ENCODE results near the gene OR10J5. TPM values are rescaled to one million over a fixed set of nuclear protein-coding genes. Genes with fewer than 3 reads are reported as not detected.

Gene OR10J5
- total RNA-seq, 1 experiment from 2014 or later = not detected

DNA sequence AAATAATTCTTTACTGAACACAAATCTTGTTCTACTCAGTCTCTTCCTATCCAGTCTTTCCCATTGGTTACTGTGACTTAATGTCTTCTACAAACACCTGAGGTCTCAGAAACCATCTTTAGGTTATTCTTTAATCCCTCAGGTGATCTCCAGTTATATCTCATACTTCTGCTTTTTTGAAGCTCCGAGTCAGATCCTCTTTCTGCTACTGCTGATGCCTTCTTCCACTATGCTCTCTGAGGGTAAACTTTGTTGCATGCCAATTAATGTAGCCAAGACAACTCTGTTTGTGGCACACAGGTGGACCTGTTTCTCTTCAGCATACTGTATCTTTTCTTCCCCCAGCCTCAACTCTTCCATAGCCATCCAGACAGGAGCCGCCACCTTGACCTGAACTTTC lies 48.7 kb upstream of the OR10J5 start:
- Histone ChIP-seq H3K27ac (ENCODE audit: low read depth, low read length) (no peak overlapping the region), H3K9ac (ENCODE audit: low read length) (no peak overlapping the region), H3K4me2 (ENCODE audit: low read length) (no peak overlapping the region), H3K79me2 (ENCODE audit: insufficient read depth, low read length) (no peaks in the 10 kb centered on the region), H3K9me2 (ENCODE audit: insufficient read depth) (no peaks in the 10 kb centered on the region), H3K9me3 (ENCODE audit: control insufficient read depth in 1 of 2, insufficient read depth in 1 of 2, low read depth in 1 of 2, low read length in 2 of 2) (no peaks in the 10 kb centered on the region), H2AFZ (ENCODE audit: low read depth, low read length, poor library complexity, severe bottlenecking) (no peak overlapping the region), H3K36me3 (ENCODE audit: control insufficient read depth in 1 of 2, insufficient read depth in 2 of 2, low read length in 2 of 2) (no peaks in the 10 kb centered on the region), H3K4me1 (ENCODE audit: control insufficient read depth in 1 of 2, insufficient read depth in 2 of 2, low read length in 2 of 2) (no peaks in the 10 kb centered on the region), H4K20me1 (ENCODE audit: insufficient read depth) (no peaks in the 10 kb centered on the region), H3K4me3 (replicated peaks in 1 of 2; ENCODE audit: low read depth in 1 of 2, low read length in 2 of 2) (no peak overlapping the region), H3K27me3 (ENCODE audit: insufficient read depth, low read length) (peaks cover 12% of the 10 kb centered on the region)
- ATAC-seq (no peak), DNase-seq (ENCODE audit: low read depth, low spot score) (no peak)
- TF ChIP-seq ZFX (IDR thresholded peaks at IDR 0.05) = no peak
- no peak for TF ChIP-seq EZH2 (IDR thresholded peaks at IDR 0.05)
- no TSS peak for BruUV-seq (replicated peaks)
- intact Hi-C loops (cut with micrococcal nuclease) = no loop called here
- ChIA-PET POLR2A (no interaction called here), RAD21 (ENCODE audit: low non-redundant PET in 1 of 2, low total read pairs in 2 of 2, uncharacterized antibody in 2 of 2, unreplicated experiment in 2 of 2) (no interaction called here), CTCF (no interaction called here)

DNA sequence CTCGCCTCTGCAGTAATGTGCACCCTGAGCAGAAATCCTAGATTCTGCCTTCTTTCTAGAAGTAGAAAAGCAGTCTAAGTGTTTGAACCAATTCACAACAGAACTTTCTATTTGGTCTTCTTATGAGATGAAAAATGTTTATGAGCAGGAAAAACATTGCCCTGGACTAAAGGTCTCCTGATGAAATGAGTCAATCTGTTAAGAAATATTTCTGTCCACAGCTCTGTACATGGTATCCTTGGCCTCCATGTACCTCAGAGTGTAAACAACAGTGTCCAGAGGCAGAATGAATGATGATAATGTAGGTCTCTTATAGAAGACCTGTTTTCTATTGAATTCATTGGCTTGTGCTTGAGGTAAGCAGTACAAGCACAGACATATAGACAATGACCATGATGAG lies 45.6 kb upstream of the OR10J5 start:
- no peak overlapping the region for H3K27ac ChIP-seq (ENCODE audit: low read depth, low read length)
- DNase-seq (ENCODE audit: low read depth, low spot score) (no peak), ATAC-seq (no peak)
- no peak overlapping the region for H3K9ac ChIP-seq (ENCODE audit: low read length)
- TF ChIP-seq, protein P1, sequence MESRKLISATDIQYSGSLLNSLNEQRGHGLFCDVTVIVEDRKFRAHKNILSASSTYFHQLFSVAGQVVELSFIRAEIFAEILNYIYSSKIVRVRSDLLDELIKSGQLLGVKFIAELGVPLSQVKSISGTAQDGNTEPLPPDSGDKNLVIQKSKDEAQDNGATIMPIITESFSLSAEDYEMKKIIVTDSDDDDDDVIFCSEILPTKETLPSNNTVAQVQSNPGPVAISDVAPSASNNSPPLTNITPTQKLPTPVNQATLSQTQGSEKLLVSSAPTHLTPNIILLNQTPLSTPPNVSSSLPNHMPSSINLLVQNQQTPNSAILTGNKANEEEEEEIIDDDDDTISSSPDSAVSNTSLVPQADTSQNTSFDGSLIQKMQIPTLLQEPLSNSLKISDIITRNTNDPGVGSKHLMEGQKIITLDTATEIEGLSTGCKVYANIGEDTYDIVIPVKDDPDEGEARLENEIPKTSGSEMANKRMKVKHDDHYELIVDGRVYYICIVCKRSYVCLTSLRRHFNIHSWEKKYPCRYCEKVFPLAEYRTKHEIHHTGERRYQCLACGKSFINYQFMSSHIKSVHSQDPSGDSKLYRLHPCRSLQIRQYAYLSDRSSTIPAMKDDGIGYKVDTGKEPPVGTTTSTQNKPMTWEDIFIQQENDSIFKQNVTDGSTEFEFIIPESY (IDR thresholded peaks at IDR 0.05; ENCODE audit: extremely low read depth, insufficient replicate concordance, low read length) = no peak
- TF ChIP-seq TCF7L2 (IDR thresholded peaks at IDR 0.05; ENCODE audit: borderline replicate concordance, extremely low read depth, insufficient read depth, insufficient read length) (no peak), ZNF274 (IDR thresholded peaks at IDR 0.05; ENCODE audit: low read depth, low read length) (no peak), CBX3 (IDR thresholded peaks at IDR 0.05; ENCODE audit: low read depth) (no peak), POLR2A (IDR thresholded peaks at IDR 0.05; ENCODE audit: borderline replicate concordance, extremely low read depth, insufficient read depth, insufficient read length) (no peak)
- TF ChIP-seq, protein P2, sequence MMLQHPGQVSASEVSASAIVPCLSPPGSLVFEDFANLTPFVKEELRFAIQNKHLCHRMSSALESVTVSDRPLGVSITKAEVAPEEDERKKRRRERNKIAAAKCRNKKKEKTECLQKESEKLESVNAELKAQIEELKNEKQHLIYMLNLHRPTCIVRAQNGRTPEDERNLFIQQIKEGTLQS (IDR thresholded peaks at IDR 0.05) = no peak
- no peaks in the 10 kb centered on the region for H3K9me2 ChIP-seq (ENCODE audit: insufficient read depth)
- H3K36me3 ChIP-seq (ENCODE audit: control insufficient read depth in 1 of 2, insufficient read depth in 2 of 2, low read length in 2 of 2) = no peaks in the 10 kb centered on the region
- no TSS peak for BruUV-seq (replicated peaks)
- H3K4me2 ChIP-seq (ENCODE audit: low read length) = no peak overlapping the region
- ChIA-PET RAD21 (ENCODE audit: low non-redundant PET in 1 of 2, low total read pairs in 2 of 2, uncharacterized antibody in 2 of 2, unreplicated experiment in 2 of 2) (no interaction called here), POLR2A (no interaction called here), CTCF (no interaction called here)
- no peaks in the 10 kb centered on the region for H3K9me3 ChIP-seq (ENCODE audit: control insufficient read depth in 1 of 2, insufficient read depth in 1 of 2, low read depth in 1 of 2, low read length in 2 of 2)
- no peak overlapping the region for H2AFZ ChIP-seq (ENCODE audit: low read depth, low read length, poor library complexity, severe bottlenecking)
- H4K20me1 ChIP-seq (ENCODE audit: insufficient read depth) = no peaks in the 10 kb centered on the region
- no peaks in the 10 kb centered on the region for H3K4me1 ChIP-seq (ENCODE audit: control insufficient read depth in 1 of 2, insufficient read depth in 2 of 2, low read length in 2 of 2)
- no peaks in the 10 kb centered on the region for H3K79me2 ChIP-seq (ENCODE audit: insufficient read depth, low read length)
- peaks cover 7% of the 10 kb centered on the region for H3K27me3 ChIP-seq (ENCODE audit: insufficient read depth, low read length)
- intact Hi-C loops (cut with micrococcal nuclease) = no loop called here
- H3K4me3 ChIP-seq (replicated peaks in 1 of 2; ENCODE audit: low read depth in 1 of 2, low read length in 2 of 2) = no peak overlapping the region

Data from HCT116 (cell line).